T-helper 1 cell treated with Interleukin-12 subunit alpha and Interleukin-12 subunit beta and Interleukin-4 antibody, amounts not matched to agents 30 μg/mL and 1 μg/mL, for 36 hours (primary cell): ENCODE data around the gene EIF3D.
A peak's percentile ranks its signal among the peaks of the same experiment; 100 is the strongest.

Source experiments
- H3K27ac Mint-ChIP-seq: one replicate; pipeline ENCODE4 v1.8.0; 2021; ENCODE audit warnings: mild to moderate bottlenecking, mixed read lengths
- H3K27me3 Mint-ChIP-seq: one replicate; pipeline ENCODE4 v1.8.0; 2021; ENCODE audit warnings: low read depth, mixed read lengths
- H3K36me3 Mint-ChIP-seq: one replicate; pipeline ENCODE4 v1.8.0; 2021; ENCODE audit warnings: low read depth, mixed read lengths
- H3K4me1 Mint-ChIP-seq: one replicate; pipeline ENCODE4 v1.8.0; 2021; ENCODE audit warnings: low read depth, mixed read lengths
- H3K4me3 Mint-ChIP-seq: one replicate; pipeline ENCODE4 v1.8.0; 2021; ENCODE audit warnings: mild to moderate bottlenecking, moderate library complexity, mixed read lengths
- H3K9me3 Mint-ChIP-seq: one replicate; pipeline ENCODE4 v1.8.0; 2021; ENCODE audit warnings: mixed read lengths

EIF3D gene

GRCh38 chr22:36506637-36507517 lies 22.1 kb downstream of the EIF3D start, which contains the start of gene FOXRED2:
FOXRED2 (minus strand) TSS chr22:36507040; CDS start chr22:36506422, 618 bp downstream.
- Mint-ChIP-seq H3K4me3 (peak within 1 kb of the TSS; percentile 53), H3K27ac (no peak within 1 kb of the TSS), H3K36me3 (peaks cover 12% of the 10 kb centered on the region), H3K27me3 (no peaks in the 10 kb centered on the region), H3K4me1 (peaks cover 13% of the 10 kb centered on the region), H3K9me3 (no peaks in the 10 kb centered on the region)

DNA sequence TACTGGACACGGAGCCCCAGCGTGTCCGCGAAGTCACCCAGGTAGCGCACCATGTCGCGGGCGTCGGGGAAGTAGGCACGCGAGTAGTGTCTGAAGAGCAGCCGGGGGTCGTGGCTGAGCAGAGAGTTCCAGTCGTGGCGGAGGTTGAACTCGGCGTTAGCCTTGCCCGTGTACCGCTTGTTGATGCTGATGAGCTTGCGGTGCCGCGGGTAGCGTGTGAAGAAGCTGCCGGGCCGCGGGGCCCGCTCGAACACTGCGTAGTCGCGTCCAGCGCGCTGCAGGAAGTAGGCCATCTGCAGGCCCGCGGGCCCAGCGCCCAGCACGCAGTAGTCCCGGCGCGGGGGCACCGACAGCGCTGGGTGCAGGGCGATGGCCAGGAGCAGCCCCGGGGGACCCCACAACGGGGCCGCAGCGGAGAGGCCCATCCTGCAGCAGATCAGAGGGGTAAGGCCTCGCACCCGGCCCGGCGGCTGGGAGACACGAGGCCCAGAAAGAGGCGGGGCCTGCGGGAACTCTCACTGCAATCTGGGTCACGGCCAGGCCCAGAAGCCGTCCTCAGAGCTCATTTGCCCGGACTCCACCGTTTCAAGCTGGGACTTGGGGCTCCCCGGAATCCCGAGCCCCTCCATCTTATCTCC lies 22.8 kb downstream of the EIF3D start:
- Mint-ChIP-seq H3K4me3 (peak overlapping the region; percentile 53), H3K36me3 (peaks cover 8% of the 10 kb centered on the region), H3K27me3 (no peaks in the 10 kb centered on the region), H3K9me3 (no peaks in the 10 kb centered on the region), H3K4me1 (peaks cover 10% of the 10 kb centered on the region), H3K27ac (no peak overlapping the region)

GRCh38 chr22:36497910-36498665 lies 30.9 kb downstream of the EIF3D start:
- no peaks in the 10 kb centered on the region for H3K27me3 Mint-ChIP-seq
- H3K4me3 Mint-ChIP-seq: no peak overlapping the region
- H3K36me3 Mint-ChIP-seq: peaks cover 8% of the 10 kb centered on the region
- peaks cover 4% of the 10 kb centered on the region for H3K4me1 Mint-ChIP-seq
- H3K9me3 Mint-ChIP-seq: no peaks in the 10 kb centered on the region
- no peak overlapping the region for H3K27ac Mint-ChIP-seq

- peak overlapping the region; percentile 67 for H3K27ac Mint-ChIP-seq
- H3K36me3 Mint-ChIP-seq: peaks cover 8% of the 10 kb centered on the region
- peaks cover 7% of the 10 kb centered on the region for H3K4me1 Mint-ChIP-seq
- H3K9me3 Mint-ChIP-seq: no peaks in the 10 kb centered on the region
- H3K4me3 Mint-ChIP-seq: no peak overlapping the region
- no peaks in the 10 kb centered on the region for H3K27me3 Mint-ChIP-seq
Observed at GRCh38 chr22:36493690-36494110, 35.3 kb downstream of the EIF3D start.

DNA sequence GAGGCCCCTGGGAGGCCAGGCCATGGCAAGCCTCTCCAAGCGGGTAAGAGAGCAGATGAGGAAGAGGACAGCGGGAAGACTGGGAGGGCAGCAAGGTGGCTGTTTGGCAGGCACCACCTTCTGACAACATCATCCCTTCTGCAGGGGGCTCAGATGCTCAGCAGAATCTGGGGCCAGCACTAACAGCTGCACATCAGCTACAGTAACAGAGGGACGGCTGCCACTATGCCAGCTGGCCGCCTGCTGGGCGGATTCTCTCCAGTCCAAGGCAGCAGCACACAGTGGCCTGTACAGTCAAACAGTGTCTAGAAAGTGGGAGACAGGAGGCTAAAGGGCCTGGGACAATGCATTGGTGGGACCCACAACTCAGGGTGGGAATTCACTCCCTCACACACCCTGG lies 36.9 kb downstream of the EIF3D start:
- Mint-ChIP-seq H3K36me3 (peaks cover 10% of the 10 kb centered on the region), H3K4me1 (peaks cover 7% of the 10 kb centered on the region), H3K27me3 (no peaks in the 10 kb centered on the region), H3K9me3 (peaks cover 3% of the 10 kb centered on the region), H3K27ac (no peak overlapping the region), H3K4me3 (no peak overlapping the region)

GRCh38 chr22:36491155-36491554 lies 37.8 kb downstream of the EIF3D start:
- peaks cover 7% of the 10 kb centered on the region for H3K4me1 Mint-ChIP-seq
- peaks cover 4% of the 10 kb centered on the region for H3K9me3 Mint-ChIP-seq
- no peaks in the 10 kb centered on the region for H3K27me3 Mint-ChIP-seq
- no peak overlapping the region for H3K27ac Mint-ChIP-seq
- no peak overlapping the region for H3K4me3 Mint-ChIP-seq
- H3K36me3 Mint-ChIP-seq: peaks cover 10% of the 10 kb centered on the region

DNA sequence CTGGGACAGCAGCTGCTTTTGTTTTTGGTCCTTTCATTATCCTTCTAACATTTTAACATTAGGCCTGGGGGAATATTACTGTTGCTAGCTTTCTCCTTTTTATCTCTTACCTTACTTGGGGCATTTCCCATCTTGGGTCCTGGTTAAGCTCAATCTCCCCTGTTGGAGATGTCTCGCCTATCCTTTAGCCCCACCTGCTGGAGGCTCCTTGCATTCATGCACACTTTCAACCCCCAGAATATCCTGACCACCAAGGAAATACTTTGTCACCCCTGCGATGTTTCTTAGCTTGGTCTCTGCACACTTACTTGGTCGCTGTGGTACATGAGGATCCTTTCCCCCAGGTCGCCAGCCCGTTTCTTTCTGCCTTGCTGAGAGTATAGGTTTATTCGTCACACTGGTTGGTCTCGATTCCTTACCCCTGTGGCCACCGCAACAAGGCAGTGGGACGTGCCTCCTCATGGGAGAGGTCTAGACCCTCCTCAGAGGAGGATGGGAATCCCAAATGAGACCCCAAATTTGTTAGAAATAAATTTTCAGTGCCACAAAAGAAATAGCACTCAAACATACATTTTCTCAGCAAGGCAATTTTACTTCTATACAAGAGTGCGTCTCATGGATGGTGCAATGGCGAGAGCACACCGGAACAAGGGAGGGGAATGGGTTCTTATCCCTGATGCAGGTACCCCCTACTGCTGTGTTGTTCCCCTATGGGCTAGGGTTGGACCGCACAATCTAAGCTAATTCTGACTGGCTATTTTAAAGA lies 42.2 kb downstream of the EIF3D start:
- peaks cover 3% of the 10 kb centered on the region for H3K4me1 Mint-ChIP-seq
- H3K27me3 Mint-ChIP-seq: no peaks in the 10 kb centered on the region
- H3K36me3 Mint-ChIP-seq: peaks cover 5% of the 10 kb centered on the region
- no peak overlapping the region for H3K4me3 Mint-ChIP-seq
- no peak overlapping the region for H3K27ac Mint-ChIP-seq
- H3K9me3 Mint-ChIP-seq: peaks cover 4% of the 10 kb centered on the region

GRCh38 chr22:36481393-36482168 lies 47.4 kb downstream of the EIF3D start, which contains the start of gene TXN2:
TXN2 (minus strand) TSS chr22:36481640; CDS start chr22:36480837, 803 bp downstream.
- peak within 1 kb of the TSS; percentile 97 for H3K27ac Mint-ChIP-seq
- no peaks in the 10 kb centered on the region for H3K27me3 Mint-ChIP-seq
- H3K4me1 Mint-ChIP-seq: peaks cover 12% of the 10 kb centered on the region
- no peaks in the 10 kb centered on the region for H3K9me3 Mint-ChIP-seq
- peak within 1 kb of the TSS; percentile 99 for H3K4me3 Mint-ChIP-seq
- peaks cover 8% of the 10 kb centered on the region for H3K36me3 Mint-ChIP-seq

- H3K27me3 Mint-ChIP-seq: no peaks in the 10 kb centered on the region
- H3K27ac Mint-ChIP-seq: peak overlapping the region; percentile 97
- peaks cover 12% of the 10 kb centered on the region for H3K36me3 Mint-ChIP-seq
- peaks cover 12% of the 10 kb centered on the region for H3K4me1 Mint-ChIP-seq
- H3K4me3 Mint-ChIP-seq: peak overlapping the region; percentile 99
- no peaks in the 10 kb centered on the region for H3K9me3 Mint-ChIP-seq
Observed at GRCh38 chr22:36480941-36481392, 48.0 kb downstream of the EIF3D start.

DNA sequence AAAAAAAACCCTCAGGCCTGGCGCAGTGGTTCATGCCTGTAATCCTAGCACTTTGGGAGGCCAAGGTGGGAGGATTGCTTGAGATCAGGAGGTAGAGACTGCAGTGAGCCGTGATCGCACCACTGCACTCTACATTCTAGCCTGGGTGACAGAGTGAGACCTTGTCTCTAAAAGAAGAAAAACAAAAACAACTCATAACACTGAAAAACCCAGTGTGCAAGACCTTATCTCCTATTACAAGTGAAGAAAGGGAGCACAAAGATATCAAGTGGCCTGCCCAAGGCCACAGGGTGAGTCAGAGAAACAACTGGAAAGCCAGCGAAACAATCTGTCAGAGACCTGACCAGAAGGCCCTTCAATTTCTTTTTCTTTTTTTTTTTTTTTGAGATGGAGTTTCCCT lies 50.0 kb downstream of the EIF3D start:
- no peak overlapping the region for H3K27ac Mint-ChIP-seq
- H3K27me3 Mint-ChIP-seq: no peaks in the 10 kb centered on the region
- H3K36me3 Mint-ChIP-seq: peaks cover 26% of the 10 kb centered on the region
- H3K9me3 Mint-ChIP-seq: no peaks in the 10 kb centered on the region
- peaks cover 12% of the 10 kb centered on the region for H3K4me1 Mint-ChIP-seq
- no peak overlapping the region for H3K4me3 Mint-ChIP-seq

DNA sequence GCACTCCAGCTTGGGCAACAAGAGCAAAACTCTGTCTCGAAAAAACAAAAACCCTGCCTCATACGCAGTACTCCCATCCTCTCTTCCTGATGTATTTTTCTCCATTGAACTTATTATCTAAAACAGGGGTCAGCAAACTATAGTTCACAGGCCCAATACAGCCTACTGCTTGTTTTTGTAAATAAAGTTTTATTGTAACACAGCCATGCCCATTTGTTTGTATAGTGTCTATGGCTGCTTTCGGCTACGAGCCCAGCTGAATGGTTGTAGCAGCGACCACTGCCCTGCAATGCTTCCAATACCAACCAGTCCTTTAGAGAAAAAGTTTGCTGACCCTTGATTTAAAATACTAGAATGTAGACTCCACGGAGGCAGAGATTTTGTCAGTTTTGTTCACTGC lies 53.6 kb downstream of the EIF3D start:
- no peak overlapping the region for H3K27ac Mint-ChIP-seq
- H3K27me3 Mint-ChIP-seq: no peaks in the 10 kb centered on the region
- H3K4me1 Mint-ChIP-seq: peaks cover 7% of the 10 kb centered on the region
- peaks cover 33% of the 10 kb centered on the region for H3K36me3 Mint-ChIP-seq
- no peaks in the 10 kb centered on the region for H3K9me3 Mint-ChIP-seq
- H3K4me3 Mint-ChIP-seq: no peak overlapping the region

DNA sequence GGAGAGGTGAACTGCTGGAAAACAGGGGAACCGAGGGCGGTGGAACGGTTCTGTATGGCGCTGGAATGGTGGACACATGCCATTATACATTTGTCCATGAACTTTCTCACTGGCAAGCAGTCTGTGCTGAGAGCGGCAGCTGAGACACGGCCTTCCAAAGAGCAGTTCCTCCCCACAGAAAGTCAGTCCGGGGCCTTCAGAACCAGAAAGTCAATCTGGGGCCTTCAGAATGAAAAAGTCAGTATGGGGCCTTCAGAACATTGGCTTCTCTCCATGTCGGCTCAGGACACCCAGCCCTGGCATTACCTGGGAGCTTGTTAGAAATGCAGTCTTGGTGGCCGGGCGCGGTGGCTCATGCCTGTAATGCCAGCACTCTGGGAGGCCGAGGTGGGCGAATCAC lies 56.3 kb downstream of the EIF3D start:
- Mint-ChIP-seq H3K9me3 (no peaks in the 10 kb centered on the region), H3K27me3 (no peaks in the 10 kb centered on the region), H3K4me1 (peaks cover 14% of the 10 kb centered on the region), H3K4me3 (no peak overlapping the region), H3K27ac (no peak overlapping the region), H3K36me3 (peaks cover 36% of the 10 kb centered on the region)

- Mint-ChIP-seq H3K27ac (no peak overlapping the region), H3K4me3 (no peak overlapping the region), H3K4me1 (peaks cover 23% of the 10 kb centered on the region), H3K36me3 (peaks cover 35% of the 10 kb centered on the region), H3K9me3 (no peaks in the 10 kb centered on the region), H3K27me3 (no peaks in the 10 kb centered on the region)
Observed at GRCh38 chr22:36471341-36471821, 57.6 kb downstream of the EIF3D start.
